Measurements from ENCODE around the gene CAB39L. TPM values are rescaled to one million over a fixed set of nuclear protein-coding genes. Genes with fewer than 3 reads are reported as not detected.

Gene CAB39L
- total RNA-seq, 1 experiment from 2014 or later, result 3.1 TPM

- peak; percentile 79 for DNase-seq (ENCODE audit: low read depth)
These were observed 2.0 kb downstream of the CAB39L start for GRCh38 chr13:49441846-49442245.

GRCh38 chr13:49441312-49441711, 2.6 kb downstream of the CAB39L start:
- no peak for DNase-seq (ENCODE audit: low read depth)

GRCh38 chr13:49439609-49440008, 4.3 kb downstream of the CAB39L start:
- DNase-seq (ENCODE audit: low read depth), result no peak

- DNase-seq (ENCODE audit: low read depth), result no peak
These were observed 6.2 kb downstream of the CAB39L start for GRCh38 chr13:49437705-49438104.

- peak; percentile 53 for DNase-seq (ENCODE audit: low read depth)
These were observed 7.0 kb downstream of the CAB39L start for GRCh38 chr13:49436890-49437289.

- no peak for DNase-seq (ENCODE audit: low read depth)
These were observed 7.9 kb downstream of the CAB39L start for GRCh38 chr13:49435992-49436391.

GRCh38 chr13:49429121-49429520, 14.7 kb downstream of the CAB39L start:
- no peak for DNase-seq (ENCODE audit: low read depth)

GRCh38 chr13:49428041-49428763, 15.7 kb downstream of the CAB39L start:
- no peak for DNase-seq (ENCODE audit: low read depth)

- DNase-seq (ENCODE audit: low read depth), result no peak
These were observed 19.8 kb downstream of the CAB39L start for GRCh38 chr13:49424011-49424560.

- DNase-seq (ENCODE audit: low read depth), result peak; percentile 11
These were observed 22.5 kb downstream of the CAB39L start for GRCh38 chr13:49421391-49421790.

- no peak for DNase-seq (ENCODE audit: low read depth)
These were observed 24.6 kb downstream of the CAB39L start for GRCh38 chr13:49419276-49419675.

GRCh38 chr13:49418206-49418605, 25.7 kb downstream of the CAB39L start:
- no peak for DNase-seq (ENCODE audit: low read depth)

GRCh38 chr13:49417161-49417560, 26.7 kb downstream of the CAB39L start:
- no peak for DNase-seq (ENCODE audit: low read depth)

- no peak for DNase-seq (ENCODE audit: low read depth)
These were observed 31.1 kb downstream of the CAB39L start for GRCh38 chr13:49412749-49413148.

GRCh38 chr13:49411353-49411752, 32.5 kb downstream of the CAB39L start:
- no peak for DNase-seq (ENCODE audit: low read depth)

- DNase-seq (ENCODE audit: low read depth), result no peak
These were observed 33.4 kb downstream of the CAB39L start for GRCh38 chr13:49410477-49410876.

- DNase-seq (ENCODE audit: low read depth), result no peak
These were observed 33.9 kb downstream of the CAB39L start for GRCh38 chr13:49410006-49410405.

GRCh38 chr13:49409008-49409407, 34.9 kb downstream of the CAB39L start:
- no peak for DNase-seq (ENCODE audit: low read depth)

GRCh38 chr13:49407936-49408335, 35.9 kb downstream of the CAB39L start:
- no peak for DNase-seq (ENCODE audit: low read depth)

- DNase-seq (ENCODE audit: low read depth), result no peak
These were observed 36.8 kb downstream of the CAB39L start for GRCh38 chr13:49407068-49407467.

- DNase-seq (ENCODE audit: low read depth), result no peak
These were observed 39.2 kb downstream of the CAB39L start for GRCh38 chr13:49404703-49405020.

GRCh38 chr13:49403996-49404702, 39.7 kb downstream of the CAB39L start:
- DNase-seq (ENCODE audit: low read depth), result no peak
